Naive thymus-derived CD4-positive, alpha-beta T cell (primary cell): ENCODE data around the gene RABL6. TPM values are rescaled to one million over a fixed set of nuclear protein-coding genes. Genes with fewer than 3 reads are reported as not detected.

Source experiments
- ATAC-seq: fragments of 150-1000 bp; cut with Tn5 transposase; 2 replicates; pipeline ENCODE4 v1.10.0; 2021; ENCODE audit warnings: mild to moderate bottlenecking, moderate library complexity
- CTCF ChIA-PET: fragments of 350-600 bp; sonication (Branson Sonifier 250); formaldehyde crosslinking; loops from one replicate; lab custom pipeline; 2021; ENCODE audit warnings: antibody characterized with exemption; lab: Charles Lee
- POLR2A ChIA-PET: fragments of 350-600 bp; sonication (Branson Sonifier 250); formaldehyde crosslinking; loops from one replicate; lab custom pipeline; 2021; ENCODE audit warnings: antibody characterized with exemption, inconsistent platforms; lab: Charles Lee
- DNase-seq, 9 donors: peaks; one replicate each; pipeline versions ENCODE4 v3.0.0 to v3.0.0-alpha.2; 2020 to 2022; ENCODE audit warnings: mixed read lengths in 1 of 9
- H3K27ac ChIP-seq: one replicate; pipeline ENCODE4 v1.7.0; 2013; ENCODE audit warnings: mild to moderate bottlenecking, low read depth, low read length, moderate library complexity
- H3K27me3 ChIP-seq, 2 donors: one replicate each; pipeline ENCODE4 v1.7.0; 2013; ENCODE audit warnings: low read length in 2 of 2, mild to moderate bottlenecking in 2 of 2, moderate library complexity in 2 of 2; ENCODE audit not compliant: control insufficient read depth in 2 of 2, insufficient read depth in 2 of 2
- H3K36me3 ChIP-seq, 3 experiments: 1 replicate in 2 of 3; 2 replicates in 1 of 3; pipeline ENCODE4 v1.7.0; 2013; ENCODE audit warnings: low read length in 3 of 3, mild to moderate bottlenecking in 3 of 3, moderate library complexity in 1 of 3; ENCODE audit not compliant: insufficient read depth in 3 of 3, control insufficient read depth in 2 of 3
- H3K4me1 ChIP-seq, 2 donors: one replicate each; pipeline ENCODE4 v1.7.0; 2013; ENCODE audit warnings: low read length in 2 of 2, mild to moderate bottlenecking in 2 of 2, moderate library complexity in 1 of 2; ENCODE audit not compliant: control insufficient read depth in 2 of 2, insufficient read depth in 2 of 2
- H3K4me3 ChIP-seq: 2 replicates; pipeline ENCODE4 v1.7.0; 2013; ENCODE audit warnings: mild to moderate bottlenecking, low read length
- H3K9me3 ChIP-seq, 3 experiments: 1 replicate in 2 of 3; 2 replicates in 1 of 3; pipeline ENCODE4 v1.7.0; 2013; ENCODE audit warnings: low read length in 3 of 3; ENCODE audit not compliant: control insufficient read depth in 2 of 3
- H3K27ac Mint-ChIP-seq, 9 donors: one replicate each; pipeline ENCODE4 v1.8.0; 2020 to 2022; ENCODE audit warnings: mixed read lengths in 9 of 9, mild to moderate bottlenecking in 8 of 9, moderate library complexity in 5 of 9, inconsistent platforms in 2 of 9
- H3K27me3 Mint-ChIP-seq, 5 donors: one replicate each; pipeline ENCODE4 v1.8.0; 2021 to 2022; ENCODE audit warnings: mixed read lengths in 5 of 5, mild to moderate bottlenecking in 1 of 5
- H3K36me3 Mint-ChIP-seq, 5 donors: one replicate each; pipeline ENCODE4 v1.8.0; 2020 to 2022; ENCODE audit warnings: mixed read lengths in 5 of 5, mild to moderate bottlenecking in 3 of 5, inconsistent platforms in 1 of 5
- H3K4me1 Mint-ChIP-seq, 7 donors: one replicate each; pipeline ENCODE4 v1.8.0; 2020 to 2022; ENCODE audit warnings: mixed read lengths in 7 of 7, mild to moderate bottlenecking in 3 of 7, inconsistent platforms in 1 of 7
- H3K4me3 Mint-ChIP-seq, 10 donors: one replicate each; pipeline ENCODE4 v1.8.0; 2020 to 2022; ENCODE audit warnings: mild to moderate bottlenecking in 10 of 10, mixed read lengths in 10 of 10, moderate library complexity in 6 of 10, inconsistent platforms in 2 of 10
- H3K9me3 Mint-ChIP-seq, 11 donors: one replicate each; pipeline ENCODE4 v1.8.0; 2020 to 2022; ENCODE audit warnings: mixed read lengths in 11 of 11, mild to moderate bottlenecking in 4 of 11, inconsistent platforms in 1 of 11, moderate library complexity in 1 of 11
- intact Hi-C, 2 donors: fragments of 100-400 bp; cut with micrococcal nuclease; formaldehyde crosslinking; loops; one replicate each; pipeline ENCODE4 v1.15.1; 2023
- polyA plus RNA-seq, 2 donors: library from polyadenylated mRNA; unstranded; fragments of 300-500 nt; fragmentation: Illumina TruSeq; gene quantifications; one replicate each; pipeline ENCODE4 v1.2.3, GENCODE V29; 2021
- total RNA-seq, 6 experiments: library from RNA in 5 of 6; stranded (reverse) in 5 of 6; gene quantifications; 1 replicate in 5 of 6; 2 replicates in 1 of 6; pipeline ENCODE4 v1.2.3 and lab custom pipeline; 2021 to 2026

RABL6 gene
- total and polyA plus RNA-seq, 7 experiments from 2014 or later, result 9.4 to 100 (median 60.7) TPM

DNA sequence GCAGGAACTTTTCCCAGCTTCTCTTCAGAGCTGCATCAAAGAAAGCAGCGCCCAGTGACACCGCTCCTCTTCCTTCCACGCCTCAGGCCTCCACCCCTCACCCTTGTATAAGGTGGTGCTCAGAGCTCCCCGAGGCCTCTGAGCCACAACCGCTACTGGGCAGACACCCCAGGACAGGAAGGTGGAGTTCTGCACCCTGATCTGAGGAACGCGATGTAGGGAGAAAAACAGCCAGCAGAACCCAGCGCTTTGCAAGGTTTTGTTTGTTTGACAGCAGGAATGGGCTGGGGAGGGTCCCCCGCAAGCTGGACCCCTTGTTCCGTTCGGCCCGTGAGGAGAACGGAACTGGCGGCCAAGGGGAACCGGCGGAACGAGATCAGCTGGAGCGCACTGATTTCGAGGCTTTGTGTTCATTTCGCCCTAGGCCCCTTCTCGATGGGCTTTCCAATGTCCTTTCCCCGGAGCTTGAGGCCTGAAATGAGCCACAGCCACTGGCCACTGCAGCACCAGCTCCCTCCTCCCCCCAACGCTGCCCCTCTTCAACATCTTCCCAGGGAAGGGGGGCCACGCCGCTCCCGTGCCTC lies 54.2 kb downstream of the RABL6 start:
- peaks cover 4 to 21% (median 15%) of the 10 kb centered on the region in 7 donors for H3K4me1 Mint-ChIP-seq
- intact Hi-C loops, result no loop called here
- Histone ChIP-seq H3K27ac (no peak overlapping the region), H3K9me3 (no peaks in the 10 kb centered on the region), H3K36me3 (peaks cover 8 to 41% (median 9%) of the 10 kb centered on the region in 3 experiments), H3K4me1 (peaks cover 7 to 8% of the 10 kb centered on the region in 2 donors), H3K4me3 (no peak overlapping the region), H3K27me3 (no peaks in the 10 kb centered on the region)
- no peaks in the 10 kb centered on the region for H3K9me3 Mint-ChIP-seq
- POLR2A ChIA-PET, result no interaction called here
- H3K36me3 Mint-ChIP-seq, result peaks cover 0 to 5% (median 3%) of the 10 kb centered on the region in 5 donors
- H3K27me3 Mint-ChIP-seq, result no peaks in the 10 kb centered on the region
- CTCF ChIA-PET, result no interaction called here
- H3K4me3 Mint-ChIP-seq, result peak overlapping the region in 1 of 10 donors; percentile 48
- DNase-seq (peak in 1 of 9 donors; percentile 5), ATAC-seq (no peak)
- H3K27ac Mint-ChIP-seq, result peak overlapping the region in 1 of 9 donors; percentile 63

DNA sequence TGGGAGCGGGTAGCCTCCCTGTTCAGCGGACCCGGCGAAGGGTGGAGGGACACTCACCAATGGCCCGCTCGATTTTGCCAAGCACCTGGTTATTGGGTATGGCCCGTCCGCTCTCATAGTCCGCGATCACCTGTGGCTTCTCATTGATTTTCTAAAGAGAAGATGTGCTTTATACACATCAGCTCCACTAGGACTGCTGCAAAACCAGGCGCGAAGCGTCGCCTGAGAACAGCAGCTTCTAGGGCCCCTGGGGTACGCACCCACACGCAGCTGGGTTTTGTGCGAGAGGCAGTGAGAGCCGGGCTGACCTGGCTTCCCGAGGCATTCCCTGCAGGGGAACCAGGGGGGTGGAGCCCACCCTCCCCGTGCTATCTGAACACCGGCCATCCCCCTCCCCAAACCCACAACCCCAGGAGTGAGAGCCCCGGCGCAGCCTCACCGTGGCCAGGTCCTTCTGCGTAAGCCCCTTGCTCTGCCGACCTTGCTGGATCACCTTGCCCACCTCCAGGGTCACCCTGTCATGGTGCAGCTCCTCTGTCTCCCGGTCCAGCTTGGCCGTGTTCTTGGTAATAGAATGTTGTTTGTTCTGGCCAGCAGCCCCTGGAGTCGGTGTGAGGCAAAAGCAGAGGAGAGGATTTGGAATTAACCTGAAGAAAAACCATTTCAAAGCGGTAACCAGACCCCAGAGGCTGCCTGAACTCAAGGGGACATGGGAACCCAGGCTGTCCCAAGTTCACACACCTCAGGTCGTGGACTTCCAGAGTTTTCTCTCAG lies 55.3 kb downstream of the RABL6 start:
- H3K36me3 ChIP-seq, result peaks cover 8 to 41% (median 9%) of the 10 kb centered on the region in 3 experiments
- no peak overlapping the region for H3K4me3 ChIP-seq
- ATAC-seq (no peak), DNase-seq (peak in 1 of 9 donors; percentile 3)
- H3K36me3 Mint-ChIP-seq, result peaks cover 0 to 5% (median 3%) of the 10 kb centered on the region in 5 donors
- H3K27me3 Mint-ChIP-seq, result no peaks in the 10 kb centered on the region
- no peaks in the 10 kb centered on the region for H3K9me3 Mint-ChIP-seq
- peaks cover 4 to 24% (median 19%) of the 10 kb centered on the region in 7 donors for H3K4me1 Mint-ChIP-seq
- H3K4me3 Mint-ChIP-seq, result no peak overlapping the region
- H3K27ac ChIP-seq, result no peak overlapping the region
- CTCF ChIA-PET, result interaction anchor here (0.9 kb wide), 1 partner anchor 172 kb away, joined by 4 read pairs; no protein-coding TSS in a partner anchor
- intact Hi-C loops, result no loop called here
- H3K9me3 ChIP-seq, result no peaks in the 10 kb centered on the region
- POLR2A ChIA-PET, result interaction anchor here (0.5 kb wide), 1 partner anchor 15 kb away, joined by 3 read pairs; no protein-coding TSS in a partner anchor
- H3K27ac Mint-ChIP-seq, result peak overlapping the region in 1 of 9 donors; percentile 25
- peaks cover 7 to 8% of the 10 kb centered on the region in 2 donors for H3K4me1 ChIP-seq
- H3K27me3 ChIP-seq, result no peaks in the 10 kb centered on the region

DNA sequence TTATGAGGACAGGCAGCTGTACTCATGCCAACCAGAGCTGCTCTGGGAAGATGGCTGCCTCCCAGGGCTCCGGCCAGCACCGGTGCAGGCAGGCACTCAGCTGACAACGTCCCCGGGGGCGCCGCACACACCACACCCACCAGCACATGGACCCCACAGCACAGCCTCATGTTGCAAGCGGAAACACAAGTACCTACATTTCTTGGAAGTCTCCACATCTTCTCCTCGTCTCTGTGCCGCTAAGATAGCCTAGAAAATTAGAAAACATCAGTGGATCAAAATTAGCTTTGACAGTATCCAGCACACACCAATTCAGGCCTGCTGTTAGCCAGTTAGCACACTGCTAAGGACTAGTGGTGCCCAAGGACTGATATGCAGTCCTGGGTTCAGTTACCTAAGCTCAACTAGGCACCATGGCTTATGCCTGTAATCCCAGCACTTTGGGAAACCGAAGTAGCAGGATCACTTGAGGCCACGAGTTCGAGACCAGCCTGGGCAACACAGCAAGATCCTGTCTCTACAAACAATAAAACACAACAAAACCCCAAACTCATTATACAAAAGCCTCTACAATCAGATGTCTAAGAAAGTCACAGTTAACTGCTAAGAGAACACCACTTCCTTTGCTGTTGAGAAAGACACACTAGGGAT lies 56.0 kb downstream of the RABL6 start:
- Mint-ChIP-seq H3K27me3 (no peaks in the 10 kb centered on the region), H3K9me3 (no peaks in the 10 kb centered on the region), H3K4me3 (peak overlapping the region in 5 of 10 donors; percentile 2 to 41 (median 18)), H3K36me3 (peaks cover 0 to 5% (median 3%) of the 10 kb centered on the region in 5 donors), H3K4me1 (peaks cover 4 to 24% (median 19%) of the 10 kb centered on the region in 7 donors), H3K27ac (peak overlapping the region in 4 of 9 donors; percentile 55 to 90 (median 59))
- DNase-seq, result peak in 1 of 9 donors; percentile 1
- Histone ChIP-seq H3K36me3 (peaks cover 8 to 41% (median 9%) of the 10 kb centered on the region in 3 experiments), H3K27ac (no peak overlapping the region), H3K4me3 (no peak overlapping the region), H3K27me3 (no peaks in the 10 kb centered on the region), H3K9me3 (no peaks in the 10 kb centered on the region), H3K4me1 (peaks cover 7 to 8% of the 10 kb centered on the region in 2 donors)
- intact Hi-C loops, result no loop called here
- CTCF ChIA-PET, result interaction anchor here (1.0 kb wide), 1 partner anchor 94 kb away, joined by 3 read pairs; no protein-coding TSS in a partner anchor
- POLR2A ChIA-PET, result interaction anchor here (0.7 kb wide), 1 partner anchor 63 kb away, joined by 4 read pairs; no protein-coding TSS in a partner anchor
- no peak for ATAC-seq

DNA sequence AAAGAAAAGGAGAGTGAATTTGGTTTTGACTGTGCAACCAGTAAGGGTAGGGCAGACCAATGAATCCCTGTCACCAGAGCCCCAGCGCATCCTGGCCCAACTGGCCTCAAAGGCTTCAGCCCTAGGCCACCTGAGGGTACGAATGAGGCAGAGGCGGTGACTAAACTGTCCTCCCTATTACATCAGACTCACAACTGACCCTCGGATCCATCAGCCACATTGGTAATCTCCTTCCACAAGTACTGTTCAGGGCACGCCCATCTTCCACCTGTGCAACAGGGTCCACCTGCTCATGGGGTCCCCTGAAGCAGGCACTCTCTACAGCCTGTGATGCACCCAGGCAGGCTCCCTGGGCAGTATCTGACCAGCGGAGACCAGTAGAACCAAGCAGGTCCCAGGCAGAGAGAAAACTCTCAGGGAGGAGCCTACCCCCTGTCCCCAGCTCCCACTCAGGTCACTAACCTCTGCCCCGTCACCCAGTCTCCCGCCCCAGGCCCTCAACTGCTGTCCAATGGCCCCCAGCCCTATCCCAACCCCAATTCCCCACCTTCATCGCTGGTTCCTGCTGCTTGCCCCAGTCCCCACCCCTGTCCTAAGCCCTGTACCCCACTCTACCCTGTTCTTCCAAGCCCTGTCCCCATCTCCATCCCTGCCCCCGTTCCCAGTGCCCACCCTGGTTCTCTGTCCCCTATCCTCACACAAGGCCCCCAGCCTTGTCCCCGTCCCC lies 57.5 kb downstream of the RABL6 start:
- H3K9me3 ChIP-seq, result no peaks in the 10 kb centered on the region
- intact Hi-C loops, result loop anchor here in 1 of 2 donors (5.0 kb wide), 1 partner anchor 37 kb away; no protein-coding TSS in a partner anchor
- ATAC-seq, result no peak
- ChIA-PET CTCF (interaction anchor here (1.0 kb wide), 1 partner anchor 96 kb away, joined by 3 read pairs; no protein-coding TSS in a partner anchor), POLR2A (interaction anchor here (1.8 kb wide), 1 partner anchor 21 kb away, joined by 9 read pairs; the partner anchor contains the start of gene TRAF2)
- Mint-ChIP-seq H3K4me1 (peaks cover 4 to 24% (median 19%) of the 10 kb centered on the region in 7 donors), H3K36me3 (peaks cover 0 to 5% (median 3%) of the 10 kb centered on the region in 5 donors), H3K27me3 (no peaks in the 10 kb centered on the region), H3K27ac (peak overlapping the region; percentile 36 to 91 (median 86)), H3K9me3 (no peaks in the 10 kb centered on the region), H3K4me3 (peak overlapping the region; percentile 55 to 94 (median 87))
- H3K4me3 ChIP-seq, result peak overlapping the region; percentile 52
- peak in 1 of 9 donors; percentile 8 for DNase-seq
- H3K4me1 ChIP-seq, result peaks cover 7 to 8% of the 10 kb centered on the region in 2 donors
- H3K27me3 ChIP-seq, result no peaks in the 10 kb centered on the region
- peaks cover 8 to 41% (median 9%) of the 10 kb centered on the region in 3 experiments for H3K36me3 ChIP-seq
- H3K27ac ChIP-seq, result peak overlapping the region; percentile 99

DNA sequence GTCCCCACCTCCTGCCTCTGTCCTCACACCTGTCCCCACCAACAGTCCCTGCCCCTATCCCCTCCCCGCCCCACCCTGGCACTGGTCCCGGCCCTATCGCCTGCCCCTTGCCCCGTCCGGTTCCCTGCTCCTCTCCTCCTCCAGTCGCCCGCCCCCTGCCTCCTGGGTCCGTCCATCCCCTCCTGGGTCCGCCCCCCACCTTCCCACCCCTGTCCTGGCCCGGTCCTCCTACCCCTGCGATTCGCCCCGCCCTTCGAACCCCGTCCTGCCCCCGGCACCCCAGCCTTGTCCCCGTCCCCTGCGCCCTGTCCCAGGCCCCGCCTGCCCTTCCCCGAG lies 58.0 kb downstream of the RABL6 start:
- DNase-seq (no peak), ATAC-seq (no peak)
- Mint-ChIP-seq H3K9me3 (no peaks in the 10 kb centered on the region), H3K36me3 (peaks cover 0 to 5% (median 3%) of the 10 kb centered on the region in 5 donors), H3K27ac (peak overlapping the region; percentile 36 to 94 (median 87)), H3K4me1 (peaks cover 4 to 24% (median 19%) of the 10 kb centered on the region in 7 donors), H3K27me3 (no peaks in the 10 kb centered on the region), H3K4me3 (peak overlapping the region; percentile 55 to 94 (median 87))
- POLR2A ChIA-PET, result interaction anchor here (1.5 to 1.8 kb wide), 2 partner anchors 16 to 21 kb away, joined by 6 to 9 read pairs; partner anchors contain the start of gene TRAF2
- Histone ChIP-seq H3K36me3 (peaks cover 8 to 38% (median 9%) of the 10 kb centered on the region in 3 experiments), H3K9me3 (no peaks in the 10 kb centered on the region), H3K27ac (peak overlapping the region; percentile 99), H3K27me3 (no peaks in the 10 kb centered on the region), H3K4me3 (peak overlapping the region; percentile 68), H3K4me1 (peaks cover 7 to 8% of the 10 kb centered on the region in 2 donors)
- CTCF ChIA-PET, result no interaction called here
- intact Hi-C loops, result loop anchor here (1.0 to 5.0 kb wide), 9 partner anchors 16 to 79 kb away; partner anchors contain the start of genes FBXW5 (in 2 of the 2), PHPT1 (in 2 of the 2), RABL6 (in 1 of the 2) and TMEM141 (in 1 of the 2)
